A549 (cell line): ENCODE data around the gene ZBTB44. TPM values are rescaled to one million over a fixed set of nuclear protein-coding genes. Genes with fewer than 3 reads are reported as not detected.

Experiments
- ATAC-seq, 2 experiments: fragments of 200-7000 bp in 1 of 2; fragments of >200 bp in 1 of 2; cut with Nextera tagmentation in 1 of 2; cut with Tn5 transposase in 1 of 2; 3 replicates each; pipeline versions ENCODE4 v1.8.0 to v1.9.1; 2018 to 2020; ENCODE audit warnings: mild to moderate bottlenecking in 1 of 2, moderate library complexity in 1 of 2
- CTCF ChIA-PET: fragments of 300-600 bp; sonication (Branson Sonifier 250); formaldehyde crosslinking; extraction: SDS; loops from one replicate; lab custom pipeline; 2021; ENCODE audit warnings: antibody characterized with exemption, inconsistent platforms; lab: Yijun Ruan, JAX
- POLR2A ChIA-PET: fragments of 350-600 bp; formaldehyde crosslinking; extraction: SDS; loops from one replicate; lab custom pipeline; 2021; ENCODE audit warnings: antibody characterized with exemption, inconsistent platforms; lab: Yijun Ruan, JAX
- DNase-seq, 2 experiments: peaks; one replicate each; pipeline versions ENCODE4 v3.0.0 to v3.0.0-alpha.2; 2011 to 2016; ENCODE audit warnings: low read depth in 1 of 2, low spot score in 1 of 2
- FAIRE-seq: peaks from 2 replicates; lab custom pipeline; 2011; peaks lifted over from hg19 to GRCh38; lab: Jason Lieb, UNC
- H3K27ac ChIP-seq, 2 experiments: fragments of >200 bp; sonication (Bioruptor Twin); formaldehyde crosslinking; 3 replicates each; pipeline ENCODE4 v1.5.1; 2016 to 2017
- H3K4me1 ChIP-seq: fragments of >200 bp; sonication (Bioruptor Twin); formaldehyde crosslinking; 3 replicates; pipeline ENCODE4 v1.6.1; 2016
- H3K4me2 ChIP-seq: fragments of >200 bp; sonication (Bioruptor Twin); formaldehyde crosslinking; 3 replicates; pipeline ENCODE4 v1.6.1; 2016
- H3K4me3 ChIP-seq: fragments of >200 bp; sonication (Bioruptor Twin); formaldehyde crosslinking; 3 replicates; pipeline ENCODE4 v1.5.1; 2016
- H3K9me3 ChIP-seq: fragments of >200 bp; sonication (Bioruptor Twin); formaldehyde crosslinking; 3 replicates; pipeline ENCODE4 v1.6.1; 2016
- BHLHE40 ChIP-seq: IDR thresholded peaks from 2 replicates; pipeline ENCODE4 v1.6.1; 2012; ENCODE audit warnings: low read depth, low read length, inconsistent platforms
- CBX8 ChIP-seq: fragments of 200-600 bp; sonication (generic); IDR thresholded peaks from 2 replicates; pipeline ENCODE4 v1.6.1; 2016
- CEBPB ChIP-seq, 2 experiments: fragments of >200 bp in 1 of 2; sonication (Bioruptor Twin) in 1 of 2; formaldehyde crosslinking in 1 of 2; IDR thresholded peaks; 2 replicates each; pipeline ENCODE4 v1.6.1; 2012 to 2016
- CHD4 ChIP-seq: fragments of 200-600 bp; sonication (generic); IDR thresholded peaks from 2 replicates; pipeline ENCODE4 v1.6.1; 2016; ENCODE audit warnings: antibody characterized with exemption, mild to moderate bottlenecking, borderline replicate concordance
- EHMT2 ChIP-seq: fragments of 200-600 bp; sonication (generic); IDR thresholded peaks from 2 replicates; pipeline ENCODE4 v1.6.1; 2016; ENCODE audit warnings: antibody characterized with exemption, low read depth, mild to moderate bottlenecking, moderate library complexity
- ESRRA ChIP-seq: fragments of 150-350 bp; IDR thresholded peaks from 2 replicates; pipeline ENCODE4 v1.6.1; 2014; ENCODE audit warnings: mild to moderate bottlenecking, low read length, borderline replicate concordance
- HDAC2 ChIP-seq: fragments of 200-600 bp; sonication (generic); IDR thresholded peaks from 2 replicates; pipeline ENCODE4 v1.6.1; 2016
- HEYL ChIP-seq: fragments of 250-450 bp; sonication (Bioruptor Pico); IDR thresholded peaks from 2 replicates; pipeline ENCODE4 v1.8.0; 2021; ENCODE audit warnings: mild to moderate bottlenecking, moderate library complexity
- HMGXB4 ChIP-seq: fragments of 250-450 bp; sonication (Bioruptor Pico); IDR thresholded peaks from 2 replicates; pipeline ENCODE4 v1.5.0; 2021; ENCODE audit warnings: mild to moderate bottlenecking, moderate library complexity, borderline replicate concordance
- MAFK ChIP-seq: fragments of 450-650 bp; IDR thresholded peaks from 2 replicates; pipeline ENCODE4 v1.6.1; 2014; ENCODE audit not compliant: partially characterized antibody
- MYC ChIP-seq: IDR thresholded peaks from 2 replicates; pipeline ENCODE4 v1.6.1; 2012; ENCODE audit warnings: mild to moderate bottlenecking, inconsistent platforms, low read length, improper control_type of control experiment, borderline replicate concordance
- NFE2L2 ChIP-seq: fragments of 150-350 bp; conservative IDR thresholded peaks from 2 replicates; pipeline ENCODE4 v1.6.1; 2014; ENCODE audit warnings: low read length
- NPAS2 ChIP-seq: fragments of 250-450 bp; sonication (Bioruptor Pico); IDR thresholded peaks from 2 replicates; pipeline ENCODE4 v1.8.0; 2022; ENCODE audit warnings: mild to moderate bottlenecking, moderate library complexity, borderline replicate concordance
- NR3C1 ChIP-seq: fragments of >200 bp; sonication (Bioruptor Twin); formaldehyde crosslinking; IDR thresholded peaks from 3 replicates; pipeline ENCODE4 v1.6.1; 2017
- PBX3 ChIP-seq: IDR thresholded peaks from 2 replicates; pipeline ENCODE4 v1.6.1; 2012
- PHF8 ChIP-seq: fragments of 200-600 bp; sonication (generic); IDR thresholded peaks from 2 replicates; pipeline ENCODE4 v1.6.1; 2016; ENCODE audit warnings: low read depth, mild to moderate bottlenecking, antibody characterized with exemption, moderate library complexity, borderline replicate concordance
- POLR2A ChIP-seq: IDR thresholded peaks from 2 replicates; pipeline ENCODE4 v1.6.1; 2012; ENCODE audit warnings: mild to moderate bottlenecking, low read length
- REST ChIP-seq: fragments of 200-600 bp; sonication (generic); IDR thresholded peaks from 2 replicates; pipeline ENCODE4 v1.6.1; 2016; ENCODE audit warnings: antibody characterized with exemption, mild to moderate bottlenecking, moderate library complexity
- SREBF2 ChIP-seq: fragments of 450-650 bp; IDR thresholded peaks from 2 replicates; pipeline ENCODE4 v1.6.1; 2014; ENCODE audit warnings: mild to moderate bottlenecking, moderate library complexity
- ZFP36 ChIP-seq: fragments of 450-650 bp; IDR thresholded peaks from 2 replicates; pipeline ENCODE4 v1.6.1; 2014; ENCODE audit warnings: borderline replicate concordance; ENCODE audit not compliant: partially characterized antibody
- WGBS: methylation state at CpG from one replicate; pipeline ENCODE4 v1.1.6; 2017; ENCODE audit errors: missing lambda C conversion rate; 5-methylcytosine and 5-hydroxymethylcytosine counted together
- polyA plus RNA-seq, 4 experiments: library from polyadenylated mRNA; depleted of rRNA in 3 of 4; stranded (reverse); fragments of >200 nt; fragmentation: RNase III in 1 of 4; extraction: RNeasy Plus Mini Kit Qiagen cat#74134 plus additional on column Dnase treatment in 1 of 4; gene quantifications; 2 replicates in 3 of 4; 3 replicates in 1 of 4; pipeline ENCODE4 v1.2.3, GENCODE V29; 2011 to 2017

The ZBTB44 gene
- polyA plus RNA-seq, 2 of the 4 experiments (the other 2 are of a cell fraction) = 6.7 to 16.1 TPM

GRCh38 chr11:130188047-130188446 lies 126.7 kb downstream of the ZBTB44 start:
- H3K9me3 ChIP-seq = no peaks in the 10 kb centered on the region
- no peak for TF ChIP-seq REST
- TF ChIP-seq CEBPB (IDR thresholded peaks at IDR 0.05) = no peak
- no peak for TF ChIP-seq HMGXB4 (CRISPR knock-in tag)
- no peak for TF ChIP-seq CHD4
- TF ChIP-seq NFE2L2 = no peak
- no peak for TF ChIP-seq BHLHE40
- ATAC-seq (no peak), FAIRE-seq (no peak), DNase-seq (no peak)
- WGBS = 83% methylated on average over 7 of the region's 14 CpGs
- no peaks in the 10 kb centered on the region for H3K4me1 ChIP-seq
- POLR2A ChIA-PET = no interaction called here
- H3K27ac ChIP-seq = no peak overlapping the region
- no peak overlapping the region for H3K4me3 ChIP-seq
- CTCF ChIA-PET = interaction anchor here (1.0 kb wide), 1 partner anchor 8 kb away, joined by 3 read pairs; no protein-coding TSS in a partner anchor
- H3K4me2 ChIP-seq = no peak overlapping the region

- H3K9me3 ChIP-seq = no peaks in the 10 kb centered on the region
- no peak overlapping the region for H3K27ac ChIP-seq
- POLR2A ChIA-PET = no interaction called here
- ATAC-seq = no peak
- TF ChIP-seq POLR2A = no peak
- no peak for TF ChIP-seq PHF8
- no peak for TF ChIP-seq MYC
- TF ChIP-seq CBX8 = no peak
- no peak for TF ChIP-seq CEBPB (IDR thresholded peaks at IDR 0.05)
- TF ChIP-seq PBX3 = no peak
- TF ChIP-seq HDAC2 = no peak
- TF ChIP-seq EHMT2 = no peak
- no peak for TF ChIP-seq HEYL (CRISPR knock-in tag)
- no peak for TF ChIP-seq NPAS2 (CRISPR knock-in tag)
- TF ChIP-seq SREBF2 = no peak
- no peak for TF ChIP-seq MAFK
- no peak for TF ChIP-seq ZFP36
- no peak for TF ChIP-seq ESRRA
- TF ChIP-seq CHD4 = no peak
- TF ChIP-seq NR3C1 = no peak
- TF ChIP-seq, all 56 proteins: peak for 0
- Histone ChIP-seq H3K4me2 (no peak overlapping the region), H3K4me3 (no peak overlapping the region), H3K4me1 (peaks cover 3% of the 10 kb centered on the region)
- 84% methylated on average over 11 of the region's 13 CpGs for WGBS
- FAIRE-seq = no peak
- CTCF ChIA-PET = no interaction called here
- no peak for DNase-seq
Observed at GRCh38 chr11:130187096-130187495, 127.6 kb downstream of the ZBTB44 start.
